Esophagus (tissue), 2 donors: Measurements from ENCODE around the gene MALRD1. TPM values are rescaled to one million over a fixed set of nuclear protein-coding genes. Genes with fewer than 3 reads are reported as not detected.

Source experiments
- H3K27ac ChIP-seq, 2 donors: one replicate each; pipeline ENCODE4 v1.5.1; 2013; ENCODE audit warnings: low read depth in 2 of 2, mild to moderate bottlenecking in 2 of 2, inconsistent platforms in 1 of 2, low read length in 1 of 2, moderate library complexity in 1 of 2
- H3K27me3 ChIP-seq, 2 donors: one replicate each; pipeline ENCODE4 v1.6.1; 2013; ENCODE audit warnings: low read length in 2 of 2, control low read depth in 1 of 2, mild to moderate bottlenecking in 1 of 2; ENCODE audit not compliant: insufficient read depth in 2 of 2, control insufficient read depth in 1 of 2
- H3K36me3 ChIP-seq, 2 donors: one replicate each; pipeline ENCODE4 v1.6.1; 2013; ENCODE audit warnings: low read length in 1 of 2; ENCODE audit not compliant: control insufficient read depth in 2 of 2, insufficient read depth in 2 of 2
- H3K4me1 ChIP-seq, 2 donors: one replicate each; pipeline ENCODE4 v1.6.1; 2013; ENCODE audit warnings: low read length in 1 of 2; ENCODE audit not compliant: control insufficient read depth in 2 of 2, insufficient read depth in 2 of 2
- H3K4me3 ChIP-seq, 2 donors: one replicate each; pipeline ENCODE4 v1.5.1; 2013; ENCODE audit warnings: low read length in 2 of 2, mild to moderate bottlenecking in 2 of 2, low read depth in 1 of 2, moderate library complexity in 1 of 2
- H3K9me3 ChIP-seq, 2 donors: one replicate each; pipeline ENCODE4 v1.6.1; 2013; ENCODE audit warnings: mild to moderate bottlenecking in 2 of 2, low read depth in 1 of 2, low read length in 1 of 2, moderate library complexity in 1 of 2; ENCODE audit not compliant: control insufficient read depth in 2 of 2, insufficient read depth in 1 of 2
- WGBS, 2 donors: extraction: QIAGEN DNeasy Blood & Tissue Kit; methylation state at CpG; one replicate each; pipeline ENCODE4 v1.1.7; 2013; 5-methylcytosine and 5-hydroxymethylcytosine counted together
- polyA plus RNA-seq, 2 donors: library from polyadenylated mRNA; stranded (reverse); fragments of 200-250 nt; gene quantifications; one replicate each; pipeline ENCODE4 v1.2.3, GENCODE V29; 2013
- donor health status: healthy with polysubstance abuse.
- donor health status: Bipolar disorder and iron deficiency.

The MALRD1 gene
- polyA plus RNA-seq, 2 donors: 0.07 to 0.14 TPM

- Histone ChIP-seq H3K4me1 (no peaks in the 10 kb centered on the region), H3K9me3 (no peaks in the 10 kb centered on the region), H3K27ac (no peak overlapping the region), H3K27me3 (no peaks in the 10 kb centered on the region), H3K36me3 (no peaks in the 10 kb centered on the region), H3K4me3 (no peak overlapping the region)
- 64 to 67% methylated on average over 3 of the region's 3 CpGs for WGBS, 2 donors
Observed at GRCh38 chr10:19041171-19041570, 7.4 kb upstream of the MALRD1 start.

GRCh38 chr10:19043431-19043830 is 5.2 kb upstream of the MALRD1 start:
- WGBS, 2 donors: 49 to 54% methylated on average over 3 of the region's 3 CpGs
- no peak overlapping the region for H3K4me3 ChIP-seq
- no peaks in the 10 kb centered on the region for H3K27me3 ChIP-seq

GRCh38 chr10:19046679-19047078 is 1.9 kb upstream of the MALRD1 start:
- WGBS, 2 donors: 40 to 53% methylated on average over 1 of the region's 1 CpG

More at GRCh38 chr10:19043431-19043830, 5.2 kb upstream of the MALRD1 start:
- Histone ChIP-seq H3K4me1 (no peaks in the 10 kb centered on the region), H3K36me3 (no peaks in the 10 kb centered on the region), H3K9me3 (no peaks in the 10 kb centered on the region), H3K27ac (no peak overlapping the region)

GRCh38 chr10:19048891-19049290 is 290 bp downstream of the MALRD1 start:
- 34 to 39% methylated on average over 3 of the region's 3 CpGs for WGBS, 2 donors
- Histone ChIP-seq H3K4me3 (no peak overlapping the region), H3K27me3 (no peaks in the 10 kb centered on the region), H3K27ac (no peak overlapping the region), H3K4me1 (no peaks in the 10 kb centered on the region), H3K36me3 (no peaks in the 10 kb centered on the region), H3K9me3 (no peaks in the 10 kb centered on the region)

More at GRCh38 chr10:19046679-19047078, 1.9 kb upstream of the MALRD1 start:
- H3K4me1 ChIP-seq: no peaks in the 10 kb centered on the region
- no peaks in the 10 kb centered on the region for H3K9me3 ChIP-seq
- H3K36me3 ChIP-seq: no peaks in the 10 kb centered on the region
- H3K27me3 ChIP-seq: no peaks in the 10 kb centered on the region
- no peak overlapping the region for H3K4me3 ChIP-seq
- no peak overlapping the region for H3K27ac ChIP-seq

GRCh38 chr10:19049567-19049966 is 966 bp downstream of the MALRD1 start:
- Histone ChIP-seq H3K36me3 (no peaks in the 10 kb centered on the region), H3K27ac (no peak overlapping the region), H3K27me3 (no peaks in the 10 kb centered on the region), H3K4me1 (no peaks in the 10 kb centered on the region), H3K9me3 (no peaks in the 10 kb centered on the region), H3K4me3 (no peak overlapping the region)
- 75 to 90% methylated on average over 2 of the region's 2 CpGs for WGBS, 2 donors

GRCh38 chr10:19054289-19054835 is 5.8 kb downstream of the MALRD1 start:
- Histone ChIP-seq H3K4me3 (no peak overlapping the region), H3K9me3 (no peaks in the 10 kb centered on the region), H3K27ac (no peak overlapping the region), H3K4me1 (no peaks in the 10 kb centered on the region), H3K36me3 (no peaks in the 10 kb centered on the region), H3K27me3 (no peaks in the 10 kb centered on the region)
- WGBS, 2 donors: 75 to 83% methylated on average over 5 of the region's 5 CpGs

GRCh38 chr10:19058046-19058445 is 9.4 kb downstream of the MALRD1 start:
- H3K9me3 ChIP-seq: no peaks in the 10 kb centered on the region
- H3K27ac ChIP-seq: no peak overlapping the region
- H3K27me3 ChIP-seq: no peaks in the 10 kb centered on the region
- WGBS, 2 donors: 53 to 55% methylated on average over 4 of the region's 4 CpGs
- no peak overlapping the region for H3K4me3 ChIP-seq
- no peaks in the 10 kb centered on the region for H3K4me1 ChIP-seq
- no peaks in the 10 kb centered on the region for H3K36me3 ChIP-seq

GRCh38 chr10:19063986-19064385 is 15.4 kb downstream of the MALRD1 start:
- Histone ChIP-seq H3K27me3 (no peaks in the 10 kb centered on the region), H3K4me1 (no peaks in the 10 kb centered on the region), H3K27ac (no peak overlapping the region), H3K36me3 (no peaks in the 10 kb centered on the region), H3K4me3 (no peak overlapping the region), H3K9me3 (no peaks in the 10 kb centered on the region)
- WGBS, 2 donors: 74 to 86% methylated on average over 6 of the region's 6 CpGs

GRCh38 chr10:19071946-19072345 is 23.3 kb downstream of the MALRD1 start:
- H3K9me3 ChIP-seq: no peaks in the 10 kb centered on the region
- 70 to 71% methylated on average over 7 of the region's 7 CpGs for WGBS, 2 donors
- no peaks in the 10 kb centered on the region for H3K4me1 ChIP-seq
- H3K27me3 ChIP-seq: no peaks in the 10 kb centered on the region
- no peak overlapping the region for H3K27ac ChIP-seq
- H3K36me3 ChIP-seq: no peaks in the 10 kb centered on the region
- no peak overlapping the region for H3K4me3 ChIP-seq

- no peak overlapping the region for H3K4me3 ChIP-seq
- H3K9me3 ChIP-seq: no peaks in the 10 kb centered on the region
Observed at GRCh38 chr10:19077276-19077675, 28.7 kb downstream of the MALRD1 start.

More at GRCh38 chr10:19077276-19077675, 28.7 kb downstream of the MALRD1 start:
- Histone ChIP-seq H3K36me3 (no peaks in the 10 kb centered on the region), H3K27ac (no peak overlapping the region), H3K27me3 (no peaks in the 10 kb centered on the region), H3K4me1 (no peaks in the 10 kb centered on the region)
